ENCODE results near the gene IGFLR1.

The IGFLR1 gene

GRCh38 chr19:35742121-35742724 is at the start of gene IGFLR1:
IGFLR1 (minus strand) TSS chr19:35742452; CDS start chr19:35741180, 1,272 bp downstream.
- DNase-seq (ENCODE audit: low read depth), result no peak

- no peak for DNase-seq (ENCODE audit: low read depth)
These were observed 49.6 kb upstream of the IGFLR1 start for GRCh38 chr19:35791814-35792279.

GRCh38 chr19:35790981-35791813 is 48.9 kb upstream of the IGFLR1 start:
- DNase-seq (ENCODE audit: low read depth), result no peak

GRCh38 chr19:35789978-35790944 is 48.0 kb upstream of the IGFLR1 start:
- no peak for DNase-seq (ENCODE audit: low read depth)

- DNase-seq (ENCODE audit: low read depth), result no peak
These were observed 47.1 kb upstream of the IGFLR1 start for GRCh38 chr19:35789195-35789977.

GRCh38 chr19:35788205-35788960 is 46.1 kb upstream of the IGFLR1 start:
- DNase-seq (ENCODE audit: low read depth), result no peak

- DNase-seq (ENCODE audit: low read depth), result no peak
These were observed 45.1 kb upstream of the IGFLR1 start for GRCh38 chr19:35787227-35787799.

- no peak for DNase-seq (ENCODE audit: low read depth)
These were observed 44.3 kb upstream of the IGFLR1 start for GRCh38 chr19:35786299-35787160.

- no peak for DNase-seq (ENCODE audit: low read depth)
These were observed 43.0 kb upstream of the IGFLR1 start for GRCh38 chr19:35785339-35785627.

GRCh38 chr19:35784503-35785338 is 42.5 kb upstream of the IGFLR1 start:
- DNase-seq (ENCODE audit: low read depth), result no peak

GRCh38 chr19:35783469-35784434 is 41.5 kb upstream of the IGFLR1 start:
- no peak for DNase-seq (ENCODE audit: low read depth)

GRCh38 chr19:35782589-35782988 is 40.3 kb upstream of the IGFLR1 start:
- DNase-seq (ENCODE audit: low read depth), result no peak

- DNase-seq (ENCODE audit: low read depth), result no peak
These were observed 39.4 kb upstream of the IGFLR1 start for GRCh38 chr19:35781650-35782049.

- DNase-seq (ENCODE audit: low read depth), result no peak
These were observed 38.5 kb upstream of the IGFLR1 start for GRCh38 chr19:35780717-35781116.

GRCh38 chr19:35780058-35780457 is 37.8 kb upstream of the IGFLR1 start:
- no peak for DNase-seq (ENCODE audit: low read depth)

- DNase-seq (ENCODE audit: low read depth), result no peak
These were observed 36.8 kb upstream of the IGFLR1 start for GRCh38 chr19:35779033-35779432.

GRCh38 chr19:35777961-35778360 is 35.7 kb upstream of the IGFLR1 start:
- DNase-seq (ENCODE audit: low read depth), result no peak
